Activated CD8-positive, alpha-beta memory T cell treated with anti-CD3 and anti-CD28 coated beads for 36 hours (primary cell): ENCODE measurements around the gene NKIRAS2. TPM values are rescaled to one million over a fixed set of nuclear protein-coding genes. Genes with fewer than 3 reads are reported as not detected.

Source experiments
- CTCF ChIA-PET: fragments of 350-600 bp; sonication (Branson Sonifier 250); formaldehyde crosslinking; loops from one replicate; lab custom pipeline; 2021; ENCODE audit warnings: antibody characterized with exemption; lab: Charles Lee
- POLR2A ChIA-PET: fragments of 350-600 bp; sonication (Branson Sonifier 250); formaldehyde crosslinking; loops from one replicate; lab custom pipeline; 2021; ENCODE audit warnings: antibody characterized with exemption; lab: Charles Lee
- total RNA-seq, 2 experiments: library from RNA; stranded (reverse); gene quantifications; one replicate each; pipeline ENCODE4 v1.2.3, GENCODE V29; 2021

Gene NKIRAS2
- total RNA-seq, 2 experiments from 2014 or later, result 27.1 to 29.6 TPM

DNA sequence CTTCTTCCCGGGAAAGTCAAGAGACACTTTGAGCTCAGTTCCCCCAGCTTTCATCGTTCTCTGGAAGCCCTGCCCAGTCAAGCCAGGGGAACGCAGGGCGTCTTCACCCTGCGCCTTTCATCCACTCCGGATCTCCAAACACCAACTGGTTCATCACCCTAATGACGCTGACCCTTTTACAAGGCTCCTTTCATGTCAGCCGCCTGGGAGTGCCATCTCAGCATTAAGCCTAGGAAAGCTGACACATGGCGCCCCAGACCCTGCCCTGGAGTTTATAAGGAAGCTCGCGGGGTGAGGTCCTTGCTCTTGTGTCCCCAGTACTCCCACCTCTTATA, 2.1 kb upstream of the NKIRAS2 start:
- CTCF ChIA-PET, result interaction anchor here (0.9 to 5.5 kb wide), 8 partner anchors 9 to 164 kb away, joined by 3 to 29 read pairs (median 6); partner anchors contain the start of gene DHX58
- POLR2A ChIA-PET, result interaction anchor here (0.6 to 2.1 kb wide), 7 partner anchors 32 to 1877 kb away, joined by 3 to 12 read pairs (median 4); partner anchors contain the start of genes CASC3, CNP and DHX58

DNA sequence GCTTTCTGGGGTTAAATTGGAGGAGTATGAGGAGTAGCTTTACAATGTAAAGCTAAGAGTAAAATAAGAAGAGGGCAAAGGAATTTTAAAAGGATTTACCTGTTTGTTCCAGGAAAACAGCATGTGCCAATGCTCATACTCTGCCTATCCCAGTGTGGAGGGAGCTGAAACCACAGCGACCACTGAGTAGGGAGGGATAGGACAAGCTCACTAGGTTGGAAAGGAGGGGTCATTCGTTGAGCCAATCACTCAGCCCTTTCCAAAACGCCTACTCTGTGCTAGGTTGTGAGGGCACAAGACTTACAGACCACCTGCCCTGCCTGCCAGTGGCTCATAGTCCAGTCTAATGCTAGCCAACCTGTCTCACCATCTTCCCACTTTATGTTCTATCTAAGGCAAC, 1.6 kb upstream of the NKIRAS2 start:
- ChIA-PET POLR2A (interaction anchor here (1.0 to 2.1 kb wide), 3 partner anchors 51 to 102 kb away, joined by 4 to 12 read pairs (median 6); partner anchors contain the start of genes CNP and DHX58), CTCF (interaction anchor here (0.9 to 5.5 kb wide), 8 partner anchors 9 to 164 kb away, joined by 3 to 29 read pairs (median 5); partner anchors contain the start of gene DHX58)

DNA sequence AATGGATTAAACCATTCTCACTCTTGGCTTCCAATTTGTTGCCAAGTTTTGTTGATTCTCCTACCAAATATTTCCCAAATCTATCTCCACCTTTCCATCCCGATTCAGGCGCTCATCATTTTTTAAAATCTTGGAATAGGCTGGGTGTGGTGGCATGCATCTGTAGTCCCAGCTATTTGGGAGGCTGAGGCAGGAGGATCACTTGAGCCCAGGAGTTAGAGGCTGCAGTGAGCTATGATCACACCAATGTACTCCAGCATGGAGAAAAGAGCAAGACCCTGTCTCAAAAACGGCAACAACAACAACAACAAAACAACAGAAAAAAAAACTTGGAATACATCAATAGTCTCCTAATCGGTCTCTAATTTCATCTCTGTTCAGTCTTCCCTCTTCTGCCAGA, 902 bp upstream of the NKIRAS2 start:
- POLR2A ChIA-PET, result no interaction called here

DNA sequence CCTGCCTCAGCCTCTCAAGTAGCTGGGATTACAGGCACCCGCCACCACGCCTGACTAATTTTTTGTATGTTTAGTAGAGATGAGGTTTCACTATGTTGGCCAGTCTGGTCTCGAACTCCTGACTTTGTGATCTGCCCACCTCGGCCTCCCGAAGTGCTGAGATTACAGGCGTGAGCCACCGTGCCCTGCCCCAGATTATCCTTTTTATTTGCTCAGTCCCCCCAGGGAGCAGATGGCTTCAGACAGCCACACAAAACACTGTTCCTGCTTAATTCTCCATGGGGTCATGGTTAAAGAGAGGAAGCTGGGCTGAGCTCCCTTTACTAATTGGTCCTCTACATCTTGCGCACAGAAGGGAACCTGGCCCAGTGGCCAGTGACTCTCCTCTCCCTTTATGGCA, 955 bp downstream of the NKIRAS2 start:
- POLR2A ChIA-PET, result interaction anchor here (1.0 to 1.2 kb wide), 2 partner anchors 55 to 93 kb away, joined by 4 to 5 read pairs; no protein-coding TSS in a partner anchor

More for the DNA sequence above, 902 bp upstream of the NKIRAS2 start:
- CTCF ChIA-PET, result interaction anchor here (0.9 to 5.5 kb wide), 9 partner anchors 8 to 165 kb away, joined by 3 to 29 read pairs (median 4); partner anchors contain the start of gene DHX58

DNA sequence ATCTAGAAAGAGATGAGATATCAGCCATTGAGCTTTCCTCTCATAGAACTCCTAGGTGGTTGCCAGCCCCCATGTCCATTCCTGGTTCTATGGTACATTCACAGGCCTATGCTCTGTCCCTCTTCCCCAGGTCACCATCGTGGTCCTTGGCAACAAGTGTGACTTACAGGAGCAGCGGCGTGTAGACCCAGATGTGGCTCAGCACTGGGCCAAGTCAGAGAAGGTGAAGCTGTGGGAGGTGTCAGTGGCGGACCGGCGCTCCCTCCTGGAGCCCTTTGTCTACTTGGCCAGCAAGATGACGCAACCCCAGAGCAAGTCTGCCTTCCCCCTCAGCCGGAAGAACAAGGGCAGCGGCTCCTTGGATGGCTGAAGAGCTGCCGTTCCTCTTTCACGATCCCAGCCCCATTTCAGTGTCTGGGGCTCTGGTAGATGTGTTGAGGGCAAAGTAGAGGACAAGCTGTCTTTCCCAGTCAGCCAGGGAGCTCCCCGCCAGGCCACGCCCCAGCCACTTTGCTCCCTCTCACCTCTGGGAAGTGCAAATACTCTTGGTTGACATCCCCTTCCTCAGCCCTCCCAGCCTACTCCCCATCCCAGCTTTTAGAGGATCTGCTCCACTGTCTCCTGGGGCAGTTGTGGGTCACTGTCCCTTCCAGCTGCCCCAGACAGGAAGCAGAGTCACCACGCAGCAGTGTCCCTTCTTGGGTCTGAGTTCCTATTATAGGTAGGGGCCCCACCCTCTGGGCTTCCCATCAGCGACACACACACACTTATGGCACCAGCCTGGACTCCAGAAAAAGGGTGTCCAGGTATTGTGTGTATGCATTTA, 3.8 kb downstream of the NKIRAS2 start:
- CTCF ChIA-PET, result interaction anchor here (0.7 to 2.9 kb wide), 10 partner anchors 11 to 1339 kb away, joined by 3 to 10 read pairs (median 4); partner anchors contain the start of gene DHX58
- POLR2A ChIA-PET, result no interaction called here

More for the DNA sequence above, 955 bp downstream of the NKIRAS2 start:
- CTCF ChIA-PET, result interaction anchor here (1.2 to 5.5 kb wide), 10 partner anchors 10 to 163 kb away, joined by 3 to 29 read pairs (median 5); partner anchors contain the start of genes DHX58 and KAT2A

DNA sequence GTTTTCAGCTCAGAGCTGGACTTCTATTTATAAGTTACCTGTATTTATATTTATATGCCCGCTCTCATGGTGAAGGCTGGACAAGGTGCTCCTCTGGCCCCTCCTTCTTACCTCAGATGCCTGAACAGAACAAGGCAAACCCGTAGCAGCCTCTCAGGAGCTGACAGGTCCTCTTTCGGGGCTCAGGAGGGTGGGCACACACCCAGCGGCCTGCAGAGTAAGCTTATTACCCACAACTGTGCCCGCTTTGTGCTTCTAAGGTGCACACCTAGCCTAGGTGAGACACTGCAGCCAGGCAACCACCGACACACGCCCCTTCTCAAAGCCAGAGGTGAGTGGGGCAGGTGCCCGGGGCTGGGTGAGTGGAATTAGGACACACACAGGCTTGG, 5.3 kb downstream of the NKIRAS2 start:
- POLR2A ChIA-PET, result no interaction called here
- CTCF ChIA-PET, result interaction anchor here (0.7 to 2.9 kb wide), 15 partner anchors 9 to 96 kb away, joined by 3 to 15 read pairs (median 4); partner anchors contain the start of genes DHX58 and KAT2A

DNA sequence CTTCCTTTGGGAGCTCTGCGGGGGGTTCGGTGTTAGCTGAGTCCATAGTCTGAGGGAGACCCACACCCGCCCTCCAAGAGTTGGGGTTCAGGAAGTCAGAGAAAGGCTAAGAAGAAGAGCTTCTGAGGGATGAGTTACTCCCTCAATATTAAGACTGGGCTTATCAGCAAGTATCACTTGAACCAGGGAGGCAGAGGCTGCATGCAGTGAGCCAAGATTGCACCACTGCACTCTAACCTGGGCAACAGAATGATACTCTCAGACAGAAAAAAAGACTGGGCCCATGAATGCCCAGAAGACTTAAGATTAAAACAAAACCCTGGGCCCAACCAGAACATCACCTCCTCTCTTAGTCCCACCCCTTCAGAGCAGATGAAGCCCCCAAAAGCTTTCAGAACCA, 6.0 kb downstream of the NKIRAS2 start:
- CTCF ChIA-PET, result interaction anchor here (1.0 to 2.9 kb wide), 9 partner anchors 8 to 92 kb away, joined by 3 to 15 read pairs (median 4); no protein-coding TSS in a partner anchor

DNA sequence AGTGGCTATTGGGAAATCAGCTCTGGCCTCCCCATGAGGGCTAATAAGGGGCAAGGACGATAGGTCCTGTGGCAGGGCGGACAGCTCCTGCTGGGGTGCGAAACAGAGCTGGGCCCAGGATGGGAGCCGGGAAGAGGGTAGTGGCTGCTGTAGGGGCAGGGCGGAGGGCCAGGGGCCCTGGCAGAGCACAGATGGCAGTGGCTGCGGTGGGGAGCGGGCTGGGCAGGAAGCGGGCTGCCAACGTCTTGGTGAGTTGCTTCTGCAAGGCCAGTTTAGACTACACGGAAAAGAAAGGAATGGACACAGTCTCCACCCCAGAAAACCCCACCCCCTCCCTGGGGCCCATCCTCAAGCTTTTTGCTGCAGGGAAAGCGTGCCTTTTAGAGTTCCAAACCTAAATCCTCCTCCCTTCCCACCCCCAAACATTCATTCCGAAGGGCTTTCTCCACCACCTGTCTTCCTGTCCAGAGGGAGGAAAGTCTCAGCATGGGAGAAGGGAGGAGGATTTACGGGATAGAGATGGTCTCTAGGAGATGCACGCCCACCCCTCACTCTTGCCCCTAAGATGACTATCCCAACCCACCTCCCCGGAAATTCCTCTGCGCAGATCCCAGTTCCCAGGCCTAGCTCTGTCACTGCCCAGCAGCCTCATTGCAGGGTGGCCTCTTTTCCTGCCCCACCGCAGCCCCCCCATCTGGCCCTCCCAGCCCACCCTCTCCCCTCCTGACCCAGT, 7.1 kb downstream of the NKIRAS2 start:
- CTCF ChIA-PET, result interaction anchor here (0.7 to 2.9 kb wide), 6 partner anchors 9 to 91 kb away, joined by 3 to 15 read pairs (median 3); no protein-coding TSS in a partner anchor
- POLR2A ChIA-PET, result interaction anchor here (0.5 to 2.0 kb wide), 2 partner anchors 11 to 249 kb away, joined by 8 read pairs; partner anchors contain the start of gene DNAJC7

More for the DNA sequence above, 6.0 kb downstream of the NKIRAS2 start:
- POLR2A ChIA-PET, result interaction anchor here (2.0 kb wide), 1 partner anchor 9 kb away, joined by 8 read pairs; the partner anchor contains the start of gene DNAJC7

DNA sequence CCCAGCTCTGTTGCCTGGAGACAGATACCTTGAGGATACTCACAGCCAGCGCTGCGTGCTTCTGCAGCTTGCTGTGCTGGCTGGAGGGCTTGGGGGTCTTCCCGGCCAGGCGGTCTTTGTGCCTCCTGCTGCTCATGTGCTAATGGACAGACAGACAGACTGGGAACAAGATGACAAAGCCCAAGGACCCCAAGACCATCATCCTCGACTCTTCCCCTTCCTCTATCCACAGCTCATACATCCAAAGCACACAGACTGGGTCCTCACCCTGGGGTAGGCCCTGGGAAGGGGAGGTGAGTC, 7.7 kb downstream of the NKIRAS2 start:
- ChIA-PET POLR2A (interaction anchor here (2.0 kb wide), 1 partner anchor 11 kb away, joined by 8 read pairs; the partner anchor contains the start of gene DNAJC7), CTCF (interaction anchor here (1.1 kb wide), 1 partner anchor 74 kb away, joined by 3 read pairs; no protein-coding TSS in a partner anchor)

DNA sequence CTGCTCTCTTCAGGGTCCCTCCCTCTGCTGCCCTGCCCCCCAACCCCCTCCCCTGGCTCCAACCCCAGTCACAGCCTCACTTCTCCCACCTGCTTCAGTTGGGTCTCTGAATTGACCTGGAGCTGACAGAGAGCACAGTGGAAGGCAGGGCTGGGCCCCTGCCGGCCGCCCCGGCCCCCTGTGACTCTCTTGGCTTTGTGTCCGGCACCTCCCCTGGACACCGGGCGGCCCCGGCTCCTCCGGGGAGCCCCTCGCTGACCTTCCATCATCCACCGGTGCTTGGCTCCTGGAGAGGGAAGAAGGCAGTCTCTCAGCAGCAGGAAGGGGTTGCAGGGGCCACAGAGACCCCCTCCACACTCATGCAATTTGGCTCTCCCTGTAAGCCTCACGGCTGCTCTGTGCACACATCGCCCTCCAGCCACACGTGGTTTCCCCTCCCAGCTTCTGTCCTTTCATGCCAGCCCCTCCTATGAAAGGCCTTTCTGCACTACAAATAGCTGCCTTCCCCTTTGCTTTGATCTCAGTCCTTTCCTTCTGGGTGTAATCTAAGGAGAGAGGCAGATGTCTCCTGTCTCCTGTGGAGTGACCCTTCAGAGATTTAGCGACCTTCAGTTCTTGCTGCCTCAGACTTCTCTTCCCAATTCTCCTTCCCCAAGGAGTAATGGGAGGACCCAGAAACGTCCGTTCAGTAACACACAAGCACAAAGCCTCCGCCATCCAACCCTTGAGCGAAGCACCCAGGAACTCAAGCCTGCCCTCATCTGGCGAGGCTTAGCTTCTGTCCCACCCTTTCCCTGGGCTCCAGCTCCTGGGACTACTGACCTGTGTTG, 8.3 kb downstream of the NKIRAS2 start:
- ChIA-PET POLR2A (no interaction called here), CTCF (interaction anchor here (0.6 kb wide), 1 partner anchor 246 kb away, joined by 4 read pairs; no protein-coding TSS in a partner anchor)

DNA sequence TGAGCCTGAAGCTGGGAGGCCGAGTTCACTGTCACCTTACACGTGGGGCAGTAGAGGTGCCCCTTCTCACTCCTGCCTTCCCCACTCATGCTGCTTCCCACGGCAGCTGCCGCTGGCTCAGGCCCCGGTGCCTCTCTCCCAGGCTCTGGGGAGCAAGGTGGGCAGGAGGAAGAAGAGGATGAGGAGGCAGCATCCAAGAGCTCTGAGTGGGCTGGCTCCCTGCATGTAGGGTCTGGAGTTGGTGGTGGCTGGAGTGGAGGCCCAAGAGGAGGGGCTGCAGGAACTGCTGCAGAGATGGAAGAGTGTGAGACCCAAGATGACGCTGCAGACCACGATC, 8.9 kb downstream of the NKIRAS2 start:
- ChIA-PET POLR2A (no interaction called here), CTCF (interaction anchor here (0.6 kb wide), 1 partner anchor 246 kb away, joined by 4 read pairs; no protein-coding TSS in a partner anchor)

DNA sequence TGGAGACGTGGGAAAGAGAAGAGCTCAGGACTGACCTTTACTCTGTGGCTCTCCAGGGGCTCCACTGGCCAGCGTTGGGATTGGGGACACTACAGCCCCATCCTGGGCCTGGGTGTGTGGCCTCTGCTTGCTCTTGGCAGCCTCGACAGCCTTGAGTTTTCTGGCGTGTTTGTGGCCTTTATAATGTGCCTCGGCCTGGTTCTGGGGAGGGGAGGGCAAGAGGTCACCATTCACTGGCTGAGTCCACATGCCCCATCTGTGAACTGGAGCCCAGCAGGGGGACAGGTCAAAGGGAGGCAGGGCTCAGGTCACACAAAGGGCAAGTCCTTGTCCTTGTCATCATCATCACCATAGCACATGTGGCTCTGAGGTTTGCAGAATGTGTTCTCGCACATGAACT, 11.7 kb downstream of the NKIRAS2 start:
- ChIA-PET CTCF (interaction anchor here (0.6 to 1.5 kb wide), 4 partner anchors 12 to 186 kb away, joined by 3 to 5 read pairs (median 3); partner anchors contain the start of gene NKIRAS2), POLR2A (no interaction called here)

DNA sequence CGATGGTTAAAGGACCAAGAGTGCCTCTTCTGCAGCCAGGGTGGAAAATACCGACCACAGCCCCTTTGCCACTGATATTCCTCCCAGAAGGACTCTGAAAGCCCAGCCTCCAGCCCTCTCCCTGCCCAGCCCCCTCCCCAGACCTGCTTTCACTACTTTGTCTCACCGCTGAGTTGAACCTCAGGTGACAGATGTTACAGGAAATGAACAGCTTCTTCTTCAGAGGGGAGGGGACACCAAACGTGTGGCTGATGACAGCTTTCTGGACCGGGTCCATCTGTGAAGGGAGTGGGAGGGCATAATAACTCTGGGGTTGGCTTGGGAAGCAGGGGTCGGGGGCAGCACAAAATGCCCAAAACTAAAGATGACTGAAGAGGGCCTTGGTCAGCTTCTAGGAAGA, 14.2 kb downstream of the NKIRAS2 start:
- POLR2A ChIA-PET, result no interaction called here
- CTCF ChIA-PET, result interaction anchor here (1.2 kb wide), 1 partner anchor 9 kb away, joined by 3 read pairs; no protein-coding TSS in a partner anchor

DNA sequence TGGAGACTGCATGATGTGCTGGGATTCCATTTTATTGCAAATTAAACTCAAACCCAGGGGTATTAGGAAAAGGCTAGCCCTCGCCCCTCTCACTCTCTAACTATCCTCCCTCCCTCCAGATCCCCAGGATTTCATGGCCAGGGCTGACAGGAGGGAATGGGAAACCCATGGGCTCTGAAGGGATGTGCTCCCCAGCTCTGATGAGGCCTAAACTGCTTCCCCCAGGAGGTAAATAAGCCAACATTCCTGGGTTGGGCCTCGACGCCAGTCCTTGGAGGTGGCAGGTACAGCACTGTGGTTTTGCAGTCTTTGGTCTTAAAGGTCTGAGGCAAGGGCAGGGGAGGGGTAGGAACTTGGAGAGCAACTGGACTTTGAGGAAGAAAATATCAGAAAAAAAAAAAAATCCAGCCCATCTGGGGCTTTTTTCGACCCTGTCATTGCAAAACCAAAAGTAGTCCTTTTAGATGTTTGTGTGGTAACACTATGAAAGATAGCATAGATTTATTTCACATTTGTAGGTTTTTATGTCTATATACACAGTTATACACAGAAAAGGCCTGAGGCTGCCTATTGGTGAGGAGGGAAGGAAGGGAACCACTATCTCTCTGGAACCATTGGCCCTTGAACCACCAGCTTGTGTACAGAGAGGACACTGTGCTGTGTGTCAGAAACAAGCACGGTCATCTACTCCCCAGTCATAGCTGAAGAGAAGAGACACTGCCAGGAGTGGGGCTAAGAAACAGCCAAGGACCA, 18.5 kb downstream of the NKIRAS2 start:
- POLR2A ChIA-PET, result no interaction called here
- CTCF ChIA-PET, result no interaction called here

DNA sequence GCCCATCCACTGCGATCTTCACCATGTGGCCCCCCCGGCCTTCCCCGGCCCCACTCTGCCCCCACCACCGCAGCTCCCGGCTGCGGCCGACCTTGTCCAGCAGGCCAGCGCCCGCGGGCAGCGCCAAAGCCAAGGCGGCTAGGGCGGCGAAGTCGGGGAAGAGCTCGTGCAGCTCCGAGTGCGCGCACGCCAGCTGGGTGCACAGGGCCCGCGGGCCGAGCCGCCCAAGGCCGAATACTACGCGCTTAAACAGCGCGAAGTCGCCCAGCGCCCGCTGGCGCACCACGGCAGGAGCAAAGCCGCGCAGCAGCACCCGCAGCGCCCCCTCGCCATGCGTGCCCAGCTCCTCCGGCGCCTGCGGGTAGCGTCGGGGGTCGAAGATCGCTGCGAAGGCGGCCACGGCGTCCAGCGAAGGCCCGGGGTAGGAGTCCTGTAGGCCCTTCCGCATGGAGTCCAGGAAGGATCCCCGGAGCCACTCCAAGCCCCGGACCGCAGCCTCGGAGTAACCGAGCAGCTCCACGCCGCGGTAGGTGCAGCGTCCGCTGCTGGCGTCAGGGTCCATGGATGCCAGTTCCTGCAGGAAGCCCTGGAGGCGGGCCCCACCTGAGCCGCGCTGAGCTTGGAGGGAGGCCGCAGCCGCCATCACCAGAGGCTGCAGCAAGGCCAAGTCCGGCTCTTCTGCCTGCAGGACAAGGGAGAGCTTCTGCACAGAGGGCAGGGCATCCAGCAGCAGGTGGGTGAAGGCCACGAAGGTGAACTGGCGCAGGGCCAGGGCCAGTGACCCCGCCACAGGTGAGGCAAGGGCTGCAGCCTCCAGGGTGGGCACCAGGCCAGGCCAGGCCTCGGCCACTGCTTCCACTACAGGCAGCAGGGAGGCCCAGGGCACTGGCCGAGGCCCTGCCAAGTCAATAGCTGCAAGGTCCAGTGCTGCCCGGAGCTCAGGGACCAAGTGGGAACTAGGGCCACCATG, 20.2 kb downstream of the NKIRAS2 start:
- ChIA-PET CTCF (interaction anchor here (0.6 to 1.6 kb wide), 4 partner anchors 14 to 57 kb away, joined by 3 to 4 read pairs (median 3); no protein-coding TSS in a partner anchor), POLR2A (no interaction called here)

DNA sequence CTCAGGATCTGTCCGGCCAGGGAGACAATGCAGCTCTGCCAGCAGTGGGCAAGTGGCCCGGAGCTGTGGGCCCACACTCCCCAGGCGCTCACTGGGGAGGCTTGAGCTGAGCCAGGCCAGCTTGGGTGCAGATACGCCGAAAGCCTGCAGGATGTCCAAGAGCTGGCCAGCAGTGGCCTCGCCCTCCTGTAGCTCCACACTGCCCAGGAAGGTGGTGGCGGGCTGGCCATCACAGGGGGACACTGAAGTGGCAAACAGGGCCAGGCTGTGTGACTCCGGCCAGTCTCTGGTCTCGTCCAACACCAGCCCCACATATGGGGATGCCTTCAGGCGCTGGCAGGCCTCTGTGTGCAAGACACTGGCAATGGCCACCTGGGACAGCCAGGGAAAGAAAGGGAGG, 20.9 kb downstream of the NKIRAS2 start:
- POLR2A ChIA-PET, result interaction anchor here (0.6 kb wide), 1 partner anchor 33 kb away, joined by 7 read pairs; no protein-coding TSS in a partner anchor
- CTCF ChIA-PET, result interaction anchor here (1.6 kb wide), 1 partner anchor 16 kb away, joined by 4 read pairs; no protein-coding TSS in a partner anchor
